ENCODE results near the gene TLDC2. TPM values are rescaled to one million over a fixed set of nuclear protein-coding genes. Genes with fewer than 3 reads are reported as not detected.
A peak's percentile ranks its signal among the peaks of the same experiment; 100 is the strongest.

TLDC2 gene
- polyA plus RNA-seq, 3 donors = not detected

DNA sequence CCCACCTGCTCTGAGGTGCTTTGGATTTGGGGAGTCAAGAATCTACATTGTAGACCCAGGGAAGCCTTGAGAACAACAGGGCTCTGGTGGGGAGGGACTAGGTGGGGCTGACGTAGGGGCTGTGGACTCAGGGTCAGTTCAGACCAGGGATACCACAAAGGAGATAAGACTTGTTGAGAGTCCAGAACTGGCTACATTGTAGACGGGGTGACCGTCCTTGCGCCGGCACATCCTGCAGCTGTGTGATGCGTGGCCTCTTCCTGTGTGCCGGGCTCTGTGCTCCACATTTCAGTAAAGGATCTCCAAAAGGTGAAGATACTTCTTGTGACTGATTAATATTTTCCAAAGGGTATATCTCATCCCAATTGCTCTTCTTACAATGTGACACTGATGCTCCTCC lies 9.8 kb upstream of the TLDC2 start:
- 82% methylated on average over 5 of the region's 7 CpGs for WGBS (ENCODE audit: insufficient coverage)
- H3K27me3 Mint-ChIP-seq (ENCODE audit: low read depth in 3 of 3) = peaks cover 19 to 30% (median 20%) of the 10 kb centered on the region in 3 donors
- peaks cover 13% of the 10 kb centered on the region for H4K20me1 ChIP-seq (ENCODE audit: insufficient read depth, low read length)
- no peaks in the 10 kb centered on the region for H3K36me3 ChIP-seq (replicated peaks in 1 of 2; ENCODE audit: control insufficient read depth in 1 of 2, insufficient read depth in 2 of 2, low read length in 2 of 2)
- H3K27me3 ChIP-seq (ENCODE audit: control insufficient read depth in 2 of 2, insufficient read depth in 2 of 2, low read length in 2 of 2) = peaks cover 0 to 17% of the 10 kb centered on the region in 2 donors
- intact Hi-C loops (cut with micrococcal nuclease) = loop anchor here (10.0 kb wide), 2 partner anchors 91 to 251 kb away; partner anchors contain the start of gene DSN1 (in 1 of the 2)
- peaks cover 12% of the 10 kb centered on the region for H3K79me2 ChIP-seq (ENCODE audit: insufficient read depth, low read length)
- DNase-seq = no peak
- peaks cover 2 to 6% of the 10 kb centered on the region in 2 donors for H3K36me3 Mint-ChIP-seq
- no peaks in the 10 kb centered on the region for H3K9me3 ChIP-seq (replicated peaks in 1 of 2; ENCODE audit: control insufficient read depth in 1 of 2, insufficient read depth in 1 of 2, low read length in 2 of 2)
- no peak overlapping the region for H3K4me3 ChIP-seq (replicated peaks in 1 of 3; ENCODE audit: low read depth in 2 of 3, low read length in 3 of 3)
- H3K27ac Mint-ChIP-seq = no peak overlapping the region
- H3K4me3 Mint-ChIP-seq = no peak overlapping the region
- peaks cover 42 to 54% of the 10 kb centered on the region in 2 donors for H3K4me1 ChIP-seq (ENCODE audit: control insufficient read depth in 1 of 2, insufficient read depth in 2 of 2, low read length in 2 of 2)
- no peak overlapping the region for H3K27ac ChIP-seq (ENCODE audit: low read depth in 1 of 2, low read length in 2 of 2)
- peaks cover 43% of the 10 kb centered on the region for H3K4me1 Mint-ChIP-seq
- TF ChIP-seq, protein P1, sequence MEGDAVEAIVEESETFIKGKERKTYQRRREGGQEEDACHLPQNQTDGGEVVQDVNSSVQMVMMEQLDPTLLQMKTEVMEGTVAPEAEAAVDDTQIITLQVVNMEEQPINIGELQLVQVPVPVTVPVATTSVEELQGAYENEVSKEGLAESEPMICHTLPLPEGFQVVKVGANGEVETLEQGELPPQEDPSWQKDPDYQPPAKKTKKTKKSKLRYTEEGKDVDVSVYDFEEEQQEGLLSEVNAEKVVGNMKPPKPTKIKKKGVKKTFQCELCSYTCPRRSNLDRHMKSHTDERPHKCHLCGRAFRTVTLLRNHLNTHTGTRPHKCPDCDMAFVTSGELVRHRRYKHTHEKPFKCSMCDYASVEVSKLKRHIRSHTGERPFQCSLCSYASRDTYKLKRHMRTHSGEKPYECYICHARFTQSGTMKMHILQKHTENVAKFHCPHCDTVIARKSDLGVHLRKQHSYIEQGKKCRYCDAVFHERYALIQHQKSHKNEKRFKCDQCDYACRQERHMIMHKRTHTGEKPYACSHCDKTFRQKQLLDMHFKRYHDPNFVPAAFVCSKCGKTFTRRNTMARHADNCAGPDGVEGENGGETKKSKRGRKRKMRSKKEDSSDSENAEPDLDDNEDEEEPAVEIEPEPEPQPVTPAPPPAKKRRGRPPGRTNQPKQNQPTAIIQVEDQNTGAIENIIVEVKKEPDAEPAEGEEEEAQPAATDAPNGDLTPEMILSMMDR (IDR thresholded peaks at IDR 0.05) = no peak
- no peak overlapping the region for H3K4me2 ChIP-seq (replicated peaks; ENCODE audit: extremely low read depth, low read length, poor library complexity, severe bottlenecking)
- no peak overlapping the region for H3K9ac ChIP-seq (ENCODE audit: insufficient read depth, low read length, poor library complexity, severe bottlenecking)
- H3K9me3 Mint-ChIP-seq = peaks cover 0 to 2% (median 0%) of the 10 kb centered on the region in 7 donors
- no peak overlapping the region for H2AFZ ChIP-seq (ENCODE audit: insufficient read depth, low read depth, low read length, poor library complexity, severe bottlenecking)

DNA sequence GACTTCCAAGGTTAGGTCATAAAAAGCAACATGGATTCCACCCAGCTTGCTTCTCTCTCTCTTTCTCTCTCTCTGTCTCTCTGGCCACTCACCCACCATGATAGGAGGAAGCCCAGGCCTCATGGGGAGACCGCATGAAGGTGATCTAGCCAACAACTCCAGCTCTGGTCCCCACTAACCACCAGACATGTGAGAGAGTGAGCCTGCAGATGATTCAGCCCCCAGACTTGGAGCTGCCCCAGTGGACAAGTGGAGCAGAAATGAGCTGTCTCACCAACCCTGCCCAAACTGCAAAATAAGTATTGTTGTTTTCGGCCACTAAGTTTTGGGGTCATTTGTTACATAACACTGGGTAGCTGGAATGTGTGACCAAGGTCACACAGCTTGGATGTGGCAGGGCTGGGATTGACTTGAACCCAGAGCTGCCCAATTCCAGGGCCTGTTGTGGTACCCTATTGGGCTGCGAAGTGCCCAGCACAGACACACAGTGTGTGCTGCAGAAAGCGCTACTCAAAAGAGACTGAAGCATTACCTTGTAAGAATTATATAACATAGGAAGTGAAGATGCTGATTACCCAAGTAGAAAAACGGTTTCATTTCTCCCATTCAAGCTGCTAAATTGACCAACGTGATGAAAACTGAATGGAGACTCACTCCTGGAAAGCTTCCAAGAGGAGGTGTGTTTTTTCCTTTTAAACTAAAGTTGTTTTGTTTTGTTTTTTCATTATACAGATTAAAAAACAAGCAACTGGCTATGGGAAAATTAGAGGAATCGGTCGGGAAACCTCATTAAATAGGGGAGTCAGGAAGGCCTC lies 9.1 kb upstream of the TLDC2 start:
- 86% methylated on average over 1 of the region's 8 CpGs for WGBS (ENCODE audit: insufficient coverage)
- peak overlapping the region in 6 of 7 donors; percentile 27 to 79 (median 56) for H3K27ac Mint-ChIP-seq
- intact Hi-C loops (cut with micrococcal nuclease) = loop anchor here (10.0 kb wide), 2 partner anchors 92 to 252 kb away; partner anchors contain the start of gene DSN1 (in 1 of the 2)
- peaks cover 6% of the 10 kb centered on the region for H4K20me1 ChIP-seq (ENCODE audit: insufficient read depth, low read length)
- H3K27me3 Mint-ChIP-seq (ENCODE audit: low read depth in 3 of 3) = peaks cover 18 to 28% (median 20%) of the 10 kb centered on the region in 3 donors
- no peak overlapping the region for H2AFZ ChIP-seq (ENCODE audit: insufficient read depth, low read depth, low read length, poor library complexity, severe bottlenecking)
- peak in 2 of 3 donors; percentile 30 to 34 for DNase-seq
- H3K9me3 Mint-ChIP-seq = peaks cover 0 to 2% (median 0%) of the 10 kb centered on the region in 7 donors
- H3K4me1 ChIP-seq (ENCODE audit: control insufficient read depth in 1 of 2, insufficient read depth in 2 of 2, low read length in 2 of 2) = peaks cover 34 to 47% of the 10 kb centered on the region in 2 donors
- peak overlapping the region in 1 of 3 experiments; percentile 6 for H3K4me3 ChIP-seq (replicated peaks in 1 of 3; ENCODE audit: low read depth in 2 of 3, low read length in 3 of 3)
- no peaks in the 10 kb centered on the region for H3K36me3 ChIP-seq (replicated peaks in 1 of 2; ENCODE audit: control insufficient read depth in 1 of 2, insufficient read depth in 2 of 2, low read length in 2 of 2)
- no peaks in the 10 kb centered on the region for H3K9me3 ChIP-seq (replicated peaks in 1 of 2; ENCODE audit: control insufficient read depth in 1 of 2, insufficient read depth in 1 of 2, low read length in 2 of 2)
- H3K4me3 Mint-ChIP-seq = peak overlapping the region; percentile 34 to 39
- peaks cover 36% of the 10 kb centered on the region for H3K4me1 Mint-ChIP-seq
- peak overlapping the region; percentile 2 for H3K4me2 ChIP-seq (replicated peaks; ENCODE audit: extremely low read depth, low read length, poor library complexity, severe bottlenecking)
- TF ChIP-seq, protein P1 (IDR thresholded peaks at IDR 0.05) = no peak
- peaks cover 5% of the 10 kb centered on the region for H3K79me2 ChIP-seq (ENCODE audit: insufficient read depth, low read length)
- H3K9ac ChIP-seq (ENCODE audit: insufficient read depth, low read length, poor library complexity, severe bottlenecking) = no peak overlapping the region
- H3K27ac ChIP-seq (ENCODE audit: low read depth in 1 of 2, low read length in 2 of 2) = peak overlapping the region; percentile 14 to 15
- H3K27me3 ChIP-seq (ENCODE audit: control insufficient read depth in 2 of 2, insufficient read depth in 2 of 2, low read length in 2 of 2) = peaks cover 0 to 17% of the 10 kb centered on the region in 2 donors
- H3K36me3 Mint-ChIP-seq = peaks cover 0 to 2% of the 10 kb centered on the region in 2 donors

All from CD14-positive monocyte (primary cell).